H54 (cell line): ENCODE data around the gene ZNF800.

Source experiments
- DNase-seq: peaks from one replicate; pipeline ENCODE4 v3.0.0; 2011; ENCODE audit warnings: low spot score, mixed read lengths; ENCODE audit not compliant: insufficient read length
- FAIRE-seq: peaks from 3 replicates; lab custom pipeline; 2011; peaks lifted over from hg19 to GRCh38; lab: Jason Lieb, UNC
- POLR2A ChIP-seq: IDR thresholded peaks from 2 replicates; pipeline ENCODE4 v1.6.1; 2011; ENCODE audit warnings: low read depth, mild to moderate bottlenecking, low read length

The ZNF800 gene

GRCh38 chr7:127378537-127378936, 14.0 kb downstream of the ZNF800 start:
- TF ChIP-seq POLR2A: no peak
- FAIRE-seq (no peak), DNase-seq (no peak)

- FAIRE-seq (no peak), DNase-seq (no peak)
- TF ChIP-seq POLR2A: no peak
These were observed 15.1 kb downstream of the ZNF800 start for GRCh38 chr7:127377425-127377824.

- no peak for FAIRE-seq
These were observed 16.9 kb downstream of the ZNF800 start for GRCh38 chr7:127375631-127376030.

GRCh38 chr7:127367679-127368078, 24.8 kb downstream of the ZNF800 start:
- DNase-seq (no peak), FAIRE-seq (no peak)
- TF ChIP-seq POLR2A: no peak

More at GRCh38 chr7:127375631-127376030, 16.9 kb downstream of the ZNF800 start:
- DNase-seq: no peak
- no peak for TF ChIP-seq POLR2A

- TF ChIP-seq POLR2A: no peak
- FAIRE-seq (no peak), DNase-seq (no peak)
These were observed 25.8 kb downstream of the ZNF800 start for GRCh38 chr7:127366680-127367079.

GRCh38 chr7:127365957-127366315, 26.6 kb downstream of the ZNF800 start:
- no peak for TF ChIP-seq POLR2A
- DNase-seq (no peak), FAIRE-seq (no peak)

GRCh38 chr7:127365164-127365956, 27.1 kb downstream of the ZNF800 start:
- no peak for FAIRE-seq
- no peak for DNase-seq
- TF ChIP-seq POLR2A: no peak

GRCh38 chr7:127362364-127363027, 30.0 kb downstream of the ZNF800 start:
- no peak for TF ChIP-seq POLR2A
- no peak for DNase-seq
- no peak for FAIRE-seq

- DNase-seq: no peak
- TF ChIP-seq POLR2A: no peak
- no peak for FAIRE-seq
These were observed 30.8 kb downstream of the ZNF800 start for GRCh38 chr7:127361736-127362135.

GRCh38 chr7:127359011-127359410, 33.5 kb downstream of the ZNF800 start:
- TF ChIP-seq POLR2A: no peak
- FAIRE-seq: no peak
- DNase-seq: no peak

- FAIRE-seq (no peak), DNase-seq (no peak)
- TF ChIP-seq POLR2A: no peak
These were observed 38.6 kb downstream of the ZNF800 start for GRCh38 chr7:127353897-127354296.

GRCh38 chr7:127350586-127350985, 41.9 kb downstream of the ZNF800 start:
- TF ChIP-seq POLR2A: no peak
- no peak for FAIRE-seq
- DNase-seq: no peak

GRCh38 chr7:127349881-127350280, 42.6 kb downstream of the ZNF800 start:
- FAIRE-seq (no peak), DNase-seq (no peak)

GRCh38 chr7:127348247-127348631, 44.3 kb downstream of the ZNF800 start:
- DNase-seq (no peak), FAIRE-seq (no peak)
- no peak for TF ChIP-seq POLR2A

More at GRCh38 chr7:127349881-127350280, 42.6 kb downstream of the ZNF800 start:
- no peak for TF ChIP-seq POLR2A
